Activated T-cell treated with anti-CD3 and anti-CD28 coated beads for 48 hours (primary cell): ENCODE results near the gene TMEM204.

Experiments
- DNase-seq: peaks from one replicate; pipeline ENCODE4 v3.0.0-alpha.2; 2020; ENCODE audit warnings: low read depth

The TMEM204 gene

GRCh38 chr16:1520461-1520860 lies 13.0 kb upstream of the TMEM204 start:
- DNase-seq, result no peak

GRCh38 chr16:1523581-1524245 lies 9.8 kb upstream of the TMEM204 start:
- DNase-seq, result no peak

GRCh38 chr16:1524366-1524765 lies 9.1 kb upstream of the TMEM204 start:
- DNase-seq, result no peak

GRCh38 chr16:1525871-1526607 lies 7.4 kb upstream of the TMEM204 start:
- no peak for DNase-seq

GRCh38 chr16:1526608-1527555 lies 6.6 kb upstream of the TMEM204 start:
- no peak for DNase-seq

- DNase-seq, result no peak
Measured at GRCh38 chr16:1527836-1528811, 5.3 kb upstream of the TMEM204 start.

- DNase-seq, result no peak
Measured at GRCh38 chr16:1528921-1529537, 4.4 kb upstream of the TMEM204 start.

GRCh38 chr16:1530349-1530882 lies 3.0 kb upstream of the TMEM204 start:
- no peak for DNase-seq

GRCh38 chr16:1530883-1531637 lies 2.4 kb upstream of the TMEM204 start:
- no peak for DNase-seq

- no peak for DNase-seq
Measured at GRCh38 chr16:1531638-1531910, 1.9 kb upstream of the TMEM204 start.

GRCh38 chr16:1532081-1532760 lies 1.2 kb upstream of the TMEM204 start:
- DNase-seq, result no peak

GRCh38 chr16:1532771-1533170 lies 695 bp upstream of the TMEM204 start:
- DNase-seq, result no peak

- peak; percentile 22 for DNase-seq
Measured at GRCh38 chr16:1534021-1535020, 855 bp downstream of the TMEM204 start.

GRCh38 chr16:1535391-1536291 lies 2.2 kb downstream of the TMEM204 start:
- DNase-seq, result peak; percentile 25

GRCh38 chr16:1536601-1537000 lies 3.1 kb downstream of the TMEM204 start:
- no peak for DNase-seq

- DNase-seq, result no peak
Measured at GRCh38 chr16:1537138-1537577, 3.7 kb downstream of the TMEM204 start.

GRCh38 chr16:1537763-1538289 lies 4.4 kb downstream of the TMEM204 start:
- no peak for DNase-seq
